Astrocyte of the cerebellum (primary cell): ENCODE data around the gene TRAK2.
"Not testable (repeated sequence)": the region's sequence is repeated elsewhere in the genome, so short reads cannot be mapped to it uniquely, and the experiment has no call there.

Experiments used
- DNase-seq: peaks from one replicate; pipeline ENCODE4 v3.0.0-alpha.2; 2011; ENCODE audit warnings: low read depth
- H3K4me3 ChIP-seq: 2 replicates; pipeline ENCODE4 v1.5.1; 2011; ENCODE audit warnings: mild to moderate bottlenecking, low read depth, low read length, moderate library complexity
- CTCF ChIP-seq: IDR thresholded peaks from 2 replicates; pipeline ENCODE4 v1.5.1; 2012; ENCODE audit warnings: low read length, low read depth, moderate library complexity, mild to moderate bottlenecking; ENCODE audit errors: missing control alignments
- in situ Hi-C: cut with HindIII; loops from 2 replicates; pipeline ENCODE4 v1.10.0; 2017; ENCODE audit warnings: low sequenced_read_pairs

Gene TRAK2

GRCh38 chr2:201451292-201452057, at the start of gene TRAK2, which contains the start of gene STRADB:
TSS of gene TRAK2 (minus strand) at chr2:201451458. CDS start at chr2:201420507, 30,951 bp downstream.
TSS of gene STRADB (plus strand) at chr2:201451740. CDS start at chr2:201454841, 3,101 bp downstream.
- in situ Hi-C loops: no loop called here
- peak; percentile 73 for DNase-seq
- H3K4me3 ChIP-seq: peak within 1 kb of the TSS; percentile 99
- peak; percentile 16 for TF ChIP-seq CTCF

GRCh38 chr2:201500534-201500933, 49.3 kb upstream of the TRAK2 start:
- no peak for TF ChIP-seq CTCF
- H3K4me3 ChIP-seq: no peak overlapping the region
- in situ Hi-C loops: no loop called here
- no peak for DNase-seq

- in situ Hi-C loops: no loop called here
- H3K4me3 ChIP-seq: no peak overlapping the region
- no peak for TF ChIP-seq CTCF
- DNase-seq: no peak
Measured at GRCh38 chr2:201496785-201497184, 45.5 kb upstream of the TRAK2 start.

- no peak overlapping the region for H3K4me3 ChIP-seq
- DNase-seq: no peak
- no peak for TF ChIP-seq CTCF
- in situ Hi-C loops: no loop called here
Measured at GRCh38 chr2:201490291-201490690, 39.0 kb upstream of the TRAK2 start.

- no peak for TF ChIP-seq CTCF
- no peak overlapping the region for H3K4me3 ChIP-seq
- in situ Hi-C loops: no loop called here
- no peak for DNase-seq
Measured at GRCh38 chr2:201484805-201485204, 33.5 kb upstream of the TRAK2 start.

GRCh38 chr2:201483758-201484157, 32.5 kb upstream of the TRAK2 start:
- in situ Hi-C loops, H3K4me3 ChIP-seq, DNase-seq: not testable (repeated sequence)

- DNase-seq: no peak
- TF ChIP-seq CTCF: no peak
- no peak overlapping the region for H3K4me3 ChIP-seq
- in situ Hi-C loops: no loop called here
Measured at GRCh38 chr2:201483342-201483741, 32.1 kb upstream of the TRAK2 start.
